WTC11 (cell line): Measurements from ENCODE around the gene MAP2K1. TPM values are rescaled to one million over a fixed set of nuclear protein-coding genes. Genes with fewer than 3 reads are reported as not detected.

Source experiments
- ATAC-seq: fragments of 200-7000 bp; cut with Tn5 transposase; 2 replicates; pipeline ENCODE4 v1.10.0; 2021; ENCODE audit warnings: mild to moderate bottlenecking, moderate library complexity
- CTCF ChIA-PET: fragments of 300-600 bp; sonication (Branson Sonifier 250); formaldehyde crosslinking; loops from one replicate; lab custom pipeline; 2021; ENCODE audit warnings: antibody characterized with exemption; lab: Charles Lee
- POLR2A ChIA-PET: fragments of 350-600 bp; sonication (Branson Sonifier 250); formaldehyde crosslinking; loops from one replicate; lab custom pipeline; 2021; ENCODE audit warnings: antibody characterized with exemption; lab: Charles Lee
- DNase-seq: peaks from one replicate; pipeline ENCODE4 v3.0.0; 2021; ENCODE audit warnings: low spot score
- H3K27ac Mint-ChIP-seq: 2 replicates; pipeline ENCODE4 v1.8.0; 2021; ENCODE audit warnings: mixed read lengths
- H3K27me3 Mint-ChIP-seq: 2 replicates; pipeline ENCODE4 v1.8.0; 2021; ENCODE audit warnings: low read depth, mild to moderate bottlenecking, moderate library complexity, mixed read lengths
- H3K36me3 Mint-ChIP-seq: 2 replicates; pipeline ENCODE4 v1.8.0; 2021; ENCODE audit warnings: mixed read lengths
- H3K4me1 Mint-ChIP-seq: 2 replicates; pipeline ENCODE4 v1.8.0; 2022; ENCODE audit warnings: mixed read lengths
- H3K4me3 Mint-ChIP-seq: 2 replicates; pipeline ENCODE4 v1.8.0; 2021; ENCODE audit warnings: mild to moderate bottlenecking, moderate library complexity, mixed read lengths
- H3K9me3 Mint-ChIP-seq: 2 replicates; pipeline ENCODE4 v1.8.0; 2021; ENCODE audit warnings: mixed read lengths
- ATF1 ChIP-seq: sonication (generic); formaldehyde crosslinking; IDR thresholded peaks from 2 replicates; pipeline ENCODE4 v1.8.1; 2023; ENCODE audit warnings: mild to moderate bottlenecking, moderate library complexity, missing genetic modification reagents
- CREM ChIP-seq: sonication (generic); formaldehyde crosslinking; IDR thresholded peaks from 2 replicates; pipeline ENCODE4 v1.8.1; 2022; ENCODE audit warnings: mild to moderate bottlenecking, missing genetic modification reagents, moderate library complexity
- EMX1 ChIP-seq: fragments of 250-450 bp; sonication (Bioruptor Pico); IDR thresholded peaks from 2 replicates; pipeline ENCODE4 v1.8.0; 2021; ENCODE audit warnings: mild to moderate bottlenecking
- NR3C1 ChIP-seq: sonication (generic); formaldehyde crosslinking; conservative IDR thresholded peaks from 2 replicates; pipeline ENCODE4 v1.8.1; 2023; ENCODE audit warnings: low read depth, mild to moderate bottlenecking, missing genetic modification reagents
- OVOL2 ChIP-seq: fragments of 250-450 bp; sonication (Bioruptor Pico); IDR thresholded peaks from 2 replicates; pipeline ENCODE4 v1.9.0; 2021; ENCODE audit warnings: mild to moderate bottlenecking, borderline replicate concordance
- TEAD4 ChIP-seq: sonication (generic); formaldehyde crosslinking; IDR thresholded peaks from 2 replicates; pipeline ENCODE4 v1.8.0; 2022; ENCODE audit warnings: mild to moderate bottlenecking, missing genetic modification reagents
- ZNF219 ChIP-seq: sonication (generic); formaldehyde crosslinking; IDR thresholded peaks from 2 replicates; pipeline ENCODE4 v1.8.0; 2023; ENCODE audit warnings: missing genetic modification reagents, mild to moderate bottlenecking, borderline replicate concordance
- ZNF423 ChIP-seq: fragments of 250-450 bp; sonication (Bioruptor Pico); IDR thresholded peaks from 2 replicates; pipeline ENCODE4 v2.1.2; 2022; ENCODE audit warnings: mild to moderate bottlenecking, moderate library complexity
- total RNA-seq: library from RNA; stranded (reverse); gene quantifications from 3 replicates; pipeline ENCODE4 v1.2.3, GENCODE V29; 2021
- TF ChIP-seq, protein P1 (sequence below): sonication (generic); formaldehyde crosslinking; IDR thresholded peaks from 2 replicates; pipeline ENCODE4 v1.8.0; 2023; ENCODE audit warnings: mild to moderate bottlenecking, missing genetic modification reagents
- TF ChIP-seq, protein P2 (sequence below): fragments of 250-450 bp; sonication (Bioruptor Pico); IDR thresholded peaks from 2 replicates; pipeline ENCODE4 v1.9.0; 2021; ENCODE audit warnings: mild to moderate bottlenecking
- TF ChIP-seq, protein P3 (sequence below): sonication (generic); formaldehyde crosslinking; IDR thresholded peaks from 2 replicates; pipeline ENCODE4 v1.8.0; 2022; ENCODE audit warnings: missing genetic modification reagents
- TF ChIP-seq, protein P4 (sequence below): sonication (generic); formaldehyde crosslinking; IDR thresholded peaks from 2 replicates; pipeline ENCODE4 v1.8.1; 2022; ENCODE audit warnings: mild to moderate bottlenecking, moderate library complexity, missing genetic modification reagents
- TF ChIP-seq, protein P5 (sequence below): fragments of 250-450 bp; sonication (Bioruptor Pico); IDR thresholded peaks from 2 replicates; pipeline ENCODE4 v2.1.2; 2022; ENCODE audit warnings: mild to moderate bottlenecking, moderate library complexity
- TF ChIP-seq, protein P6 (sequence below): sonication (generic); formaldehyde crosslinking; IDR thresholded peaks from 2 replicates; pipeline ENCODE4 v1.8.0; 2022; ENCODE audit warnings: mild to moderate bottlenecking, missing genetic modification reagents
- TF ChIP-seq, protein P7 (sequence below): sonication (generic); formaldehyde crosslinking; IDR thresholded peaks from 2 replicates; pipeline ENCODE4 v1.8.1; 2023; ENCODE audit warnings: mild to moderate bottlenecking, missing genetic modification reagents, moderate library complexity
- TF ChIP-seq, protein P8 (sequence below): sonication (generic); formaldehyde crosslinking; IDR thresholded peaks from 2 replicates; pipeline ENCODE4 v1.8.0; 2023; ENCODE audit warnings: missing genetic modification reagents, mild to moderate bottlenecking, borderline replicate concordance

The MAP2K1 gene
- total RNA-seq, 1 experiment from 2014 or later: 93.0 TPM

DNA sequence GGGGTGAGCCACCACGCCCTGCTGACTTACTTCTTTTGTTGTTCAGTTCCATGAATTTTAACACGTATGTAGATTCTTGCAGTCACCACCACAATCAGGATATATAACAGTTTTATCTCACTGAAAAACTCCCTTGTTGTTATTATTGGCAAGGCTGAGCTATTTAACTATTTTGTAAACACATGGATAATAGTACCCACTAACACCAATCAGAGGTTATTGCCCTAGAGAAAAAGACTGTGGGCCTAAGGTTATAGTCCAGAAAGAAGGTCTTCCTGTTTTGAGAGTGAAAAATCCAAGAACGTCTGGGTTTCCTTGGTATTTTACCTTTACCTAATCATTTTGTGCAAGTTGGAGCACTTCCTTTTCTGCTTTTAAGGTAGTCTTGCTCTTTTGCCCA is 127.9 kb downstream of the MAP2K1 start (continued):
- TF ChIP-seq, protein P1, sequence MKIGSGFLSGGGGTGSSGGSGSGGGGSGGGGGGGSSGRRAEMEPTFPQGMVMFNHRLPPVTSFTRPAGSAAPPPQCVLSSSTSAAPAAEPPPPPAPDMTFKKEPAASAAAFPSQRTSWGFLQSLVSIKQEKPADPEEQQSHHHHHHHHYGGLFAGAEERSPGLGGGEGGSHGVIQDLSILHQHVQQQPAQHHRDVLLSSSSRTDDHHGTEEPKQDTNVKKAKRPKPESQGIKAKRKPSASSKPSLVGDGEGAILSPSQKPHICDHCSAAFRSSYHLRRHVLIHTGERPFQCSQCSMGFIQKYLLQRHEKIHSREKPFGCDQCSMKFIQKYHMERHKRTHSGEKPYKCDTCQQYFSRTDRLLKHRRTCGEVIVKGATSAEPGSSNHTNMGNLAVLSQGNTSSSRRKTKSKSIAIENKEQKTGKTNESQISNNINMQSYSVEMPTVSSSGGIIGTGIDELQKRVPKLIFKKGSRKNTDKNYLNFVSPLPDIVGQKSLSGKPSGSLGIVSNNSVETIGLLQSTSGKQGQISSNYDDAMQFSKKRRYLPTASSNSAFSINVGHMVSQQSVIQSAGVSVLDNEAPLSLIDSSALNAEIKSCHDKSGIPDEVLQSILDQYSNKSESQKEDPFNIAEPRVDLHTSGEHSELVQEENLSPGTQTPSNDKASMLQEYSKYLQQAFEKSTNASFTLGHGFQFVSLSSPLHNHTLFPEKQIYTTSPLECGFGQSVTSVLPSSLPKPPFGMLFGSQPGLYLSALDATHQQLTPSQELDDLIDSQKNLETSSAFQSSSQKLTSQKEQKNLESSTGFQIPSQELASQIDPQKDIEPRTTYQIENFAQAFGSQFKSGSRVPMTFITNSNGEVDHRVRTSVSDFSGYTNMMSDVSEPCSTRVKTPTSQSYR (CRISPR knock-in tag): no peak
- TF ChIP-seq NR3C1 (CRISPR knock-in tag): no peak
- TF ChIP-seq, protein P2, sequence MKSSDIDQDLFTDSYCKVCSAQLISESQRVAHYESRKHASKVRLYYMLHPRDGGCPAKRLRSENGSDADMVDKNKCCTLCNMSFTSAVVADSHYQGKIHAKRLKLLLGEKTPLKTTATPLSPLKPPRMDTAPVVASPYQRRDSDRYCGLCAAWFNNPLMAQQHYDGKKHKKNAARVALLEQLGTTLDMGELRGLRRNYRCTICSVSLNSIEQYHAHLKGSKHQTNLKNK (CRISPR knock-in tag): no peak
- no peak for TF ChIP-seq ZNF423 (CRISPR knock-in tag)
- no peak for TF ChIP-seq ZNF219 (CRISPR knock-in tag)

DNA sequence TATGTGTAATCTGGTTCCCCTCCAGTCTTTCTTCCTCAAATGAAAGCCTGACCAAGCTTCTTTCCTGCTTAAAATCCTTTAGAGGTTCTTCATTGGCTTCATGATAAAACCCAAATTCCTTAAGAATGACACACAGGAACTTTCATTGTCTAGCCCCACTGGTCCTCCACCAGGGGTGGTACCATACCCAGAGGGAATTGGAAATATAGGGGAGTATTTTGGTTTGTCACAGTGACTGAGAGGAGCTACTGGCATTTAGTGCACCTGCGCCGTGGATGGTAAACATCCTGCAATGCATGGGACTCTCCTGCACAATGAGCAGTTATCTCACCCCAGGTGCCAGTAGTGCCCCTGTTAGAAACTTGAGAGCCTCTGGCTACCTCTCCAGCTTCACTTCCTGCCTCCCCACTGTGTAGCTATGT is 129.2 kb downstream of the MAP2K1 start:
- Mint-ChIP-seq H3K4me1 (peaks cover 12% of the 10 kb centered on the region), H3K9me3 (no peaks in the 10 kb centered on the region), H3K27ac (peak overlapping the region; percentile 13; the same call in 1 of the 2 replicates), H3K27me3 (no peaks in the 10 kb centered on the region), H3K36me3 (peaks cover 41% of the 10 kb centered on the region), H3K4me3 (no peak overlapping the region)
- DNase-seq: no peak
- TF ChIP-seq, protein P3, sequence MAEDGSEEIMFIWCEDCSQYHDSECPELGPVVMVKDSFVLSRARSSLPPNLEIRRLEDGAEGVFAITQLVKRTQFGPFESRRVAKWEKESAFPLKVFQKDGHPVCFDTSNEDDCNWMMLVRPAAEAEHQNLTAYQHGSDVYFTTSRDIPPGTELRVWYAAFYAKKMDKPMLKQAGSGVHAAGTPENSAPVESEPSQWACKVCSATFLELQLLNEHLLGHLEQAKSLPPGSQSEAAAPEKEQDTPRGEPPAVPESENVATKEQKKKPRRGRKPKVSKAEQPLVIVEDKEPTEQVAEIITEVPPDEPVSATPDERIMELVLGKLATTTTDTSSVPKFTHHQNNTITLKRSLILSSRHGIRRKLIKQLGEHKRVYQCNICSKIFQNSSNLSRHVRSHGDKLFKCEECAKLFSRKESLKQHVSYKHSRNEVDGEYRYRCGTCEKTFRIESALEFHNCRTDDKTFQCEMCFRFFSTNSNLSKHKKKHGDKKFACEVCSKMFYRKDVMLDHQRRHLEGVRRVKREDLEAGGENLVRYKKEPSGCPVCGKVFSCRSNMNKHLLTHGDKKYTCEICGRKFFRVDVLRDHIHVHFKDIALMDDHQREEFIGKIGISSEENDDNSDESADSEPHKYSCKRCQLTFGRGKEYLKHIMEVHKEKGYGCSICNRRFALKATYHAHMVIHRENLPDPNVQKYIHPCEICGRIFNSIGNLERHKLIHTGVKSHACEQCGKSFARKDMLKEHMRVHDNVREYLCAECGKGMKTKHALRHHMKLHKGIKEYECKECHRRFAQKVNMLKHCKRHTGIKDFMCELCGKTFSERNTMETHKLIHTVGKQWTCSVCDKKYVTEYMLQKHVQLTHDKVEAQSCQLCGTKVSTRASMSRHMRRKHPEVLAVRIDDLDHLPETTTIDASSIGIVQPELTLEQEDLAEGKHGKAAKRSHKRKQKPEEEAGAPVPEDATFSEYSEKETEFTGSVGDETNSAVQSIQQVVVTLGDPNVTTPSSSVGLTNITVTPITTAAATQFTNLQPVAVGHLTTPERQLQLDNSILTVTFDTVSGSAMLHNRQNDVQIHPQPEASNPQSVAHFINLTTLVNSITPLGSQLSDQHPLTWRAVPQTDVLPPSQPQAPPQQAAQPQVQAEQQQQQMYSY (CRISPR knock-in tag): no peak
- no peak for TF ChIP-seq CREM
- TF ChIP-seq, protein P4, sequence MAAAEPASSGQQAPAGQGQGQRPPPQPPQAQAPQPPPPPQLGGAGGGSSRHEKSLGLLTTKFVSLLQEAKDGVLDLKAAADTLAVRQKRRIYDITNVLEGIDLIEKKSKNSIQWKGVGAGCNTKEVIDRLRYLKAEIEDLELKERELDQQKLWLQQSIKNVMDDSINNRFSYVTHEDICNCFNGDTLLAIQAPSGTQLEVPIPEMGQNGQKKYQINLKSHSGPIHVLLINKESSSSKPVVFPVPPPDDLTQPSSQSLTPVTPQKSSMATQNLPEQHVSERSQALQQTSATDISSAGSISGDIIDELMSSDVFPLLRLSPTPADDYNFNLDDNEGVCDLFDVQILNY (CRISPR knock-in tag): no peak
- TF ChIP-seq, protein P5, sequence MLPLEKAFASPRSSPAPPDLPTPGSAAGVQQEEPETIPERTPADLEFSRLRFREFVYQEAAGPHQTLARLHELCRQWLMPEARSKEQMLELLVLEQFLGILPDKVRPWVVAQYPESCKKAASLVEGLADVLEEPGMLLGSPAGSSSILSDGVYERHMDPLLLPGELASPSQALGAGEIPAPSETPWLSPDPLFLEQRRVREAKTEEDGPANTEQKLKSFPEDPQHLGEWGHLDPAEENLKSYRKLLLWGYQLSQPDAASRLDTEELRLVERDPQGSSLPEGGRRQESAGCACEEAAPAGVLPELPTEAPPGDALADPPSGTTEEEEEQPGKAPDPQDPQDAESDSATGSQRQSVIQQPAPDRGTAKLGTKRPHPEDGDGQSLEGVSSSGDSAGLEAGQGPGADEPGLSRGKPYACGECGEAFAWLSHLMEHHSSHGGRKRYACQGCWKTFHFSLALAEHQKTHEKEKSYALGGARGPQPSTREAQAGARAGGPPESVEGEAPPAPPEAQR: no peak
- no peak for TF ChIP-seq TEAD4 (CRISPR knock-in tag)
- TF ChIP-seq, protein P6, sequence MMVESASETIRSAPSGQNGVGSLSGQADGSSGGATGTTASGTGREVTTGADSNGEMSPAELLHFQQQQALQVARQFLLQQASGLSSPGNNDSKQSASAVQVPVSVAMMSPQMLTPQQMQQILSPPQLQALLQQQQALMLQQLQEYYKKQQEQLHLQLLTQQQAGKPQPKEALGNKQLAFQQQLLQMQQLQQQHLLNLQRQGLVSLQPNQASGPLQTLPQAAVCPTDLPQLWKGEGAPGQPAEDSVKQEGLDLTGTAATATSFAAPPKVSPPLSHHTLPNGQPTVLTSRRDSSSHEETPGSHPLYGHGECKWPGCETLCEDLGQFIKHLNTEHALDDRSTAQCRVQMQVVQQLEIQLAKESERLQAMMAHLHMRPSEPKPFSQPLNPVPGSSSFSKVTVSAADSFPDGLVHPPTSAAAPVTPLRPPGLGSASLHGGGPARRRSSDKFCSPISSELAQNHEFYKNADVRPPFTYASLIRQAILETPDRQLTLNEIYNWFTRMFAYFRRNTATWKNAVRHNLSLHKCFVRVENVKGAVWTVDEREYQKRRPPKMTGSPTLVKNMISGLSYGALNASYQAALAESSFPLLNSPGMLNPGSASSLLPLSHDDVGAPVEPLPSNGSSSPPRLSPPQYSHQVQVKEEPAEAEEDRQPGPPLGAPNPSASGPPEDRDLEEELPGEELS (CRISPR knock-in tag): 0 out of 2 replicates have a peak, but pooled peaks have one; percentile 16
- ATAC-seq: peak; percentile 67
- CTCF ChIA-PET: interaction anchor here (1.3 kb wide), 1 partner anchor 18 kb away, joined by 4 read pairs; the partner anchor contains the start of gene SNAPC5
- POLR2A ChIA-PET: no interaction called here

DNA sequence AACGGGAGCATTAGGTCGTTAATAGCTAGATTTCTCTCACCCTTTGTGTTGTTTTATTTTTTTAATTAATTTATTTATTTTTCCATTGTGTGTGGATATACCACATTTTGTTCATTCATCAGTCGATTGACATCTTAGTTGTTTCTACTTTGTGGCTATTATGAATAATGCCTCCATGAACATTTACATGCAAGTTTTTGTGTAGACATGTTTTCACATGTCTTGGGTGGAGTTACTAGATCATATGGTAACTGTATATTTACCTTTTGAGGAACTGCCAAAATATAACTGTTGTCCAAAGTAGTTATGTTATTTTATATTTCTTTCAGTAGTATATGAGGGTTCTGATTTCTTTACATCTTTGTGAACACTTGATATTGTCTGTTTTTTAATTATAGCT is 137.2 kb downstream of the MAP2K1 start:
- no peak for DNase-seq
- ATAC-seq: no peak
- CTCF ChIA-PET: interaction anchor here (1.0 kb wide), 1 partner anchor 40 kb away, joined by 3 read pairs; no protein-coding TSS in a partner anchor
- no peaks in the 10 kb centered on the region for H3K9me3 Mint-ChIP-seq
- POLR2A ChIA-PET: no interaction called here
- no peaks in the 10 kb centered on the region for H3K27me3 Mint-ChIP-seq
- H3K27ac Mint-ChIP-seq: no peak overlapping the region
- no peaks in the 10 kb centered on the region for H3K4me1 Mint-ChIP-seq
- H3K4me3 Mint-ChIP-seq: no peak overlapping the region
- H3K36me3 Mint-ChIP-seq: peaks cover 30% of the 10 kb centered on the region
- TF ChIP-seq, protein P7, sequence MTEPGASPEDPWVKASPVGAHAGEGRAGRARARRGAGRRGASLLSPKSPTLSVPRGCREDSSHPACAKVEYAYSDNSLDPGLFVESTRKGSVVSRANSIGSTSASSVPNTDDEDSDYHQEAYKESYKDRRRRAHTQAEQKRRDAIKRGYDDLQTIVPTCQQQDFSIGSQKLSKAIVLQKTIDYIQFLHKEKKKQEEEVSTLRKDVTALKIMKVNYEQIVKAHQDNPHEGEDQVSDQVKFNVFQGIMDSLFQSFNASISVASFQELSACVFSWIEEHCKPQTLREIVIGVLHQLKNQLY (CRISPR knock-in tag): no peak
- TF ChIP-seq, protein P8, sequence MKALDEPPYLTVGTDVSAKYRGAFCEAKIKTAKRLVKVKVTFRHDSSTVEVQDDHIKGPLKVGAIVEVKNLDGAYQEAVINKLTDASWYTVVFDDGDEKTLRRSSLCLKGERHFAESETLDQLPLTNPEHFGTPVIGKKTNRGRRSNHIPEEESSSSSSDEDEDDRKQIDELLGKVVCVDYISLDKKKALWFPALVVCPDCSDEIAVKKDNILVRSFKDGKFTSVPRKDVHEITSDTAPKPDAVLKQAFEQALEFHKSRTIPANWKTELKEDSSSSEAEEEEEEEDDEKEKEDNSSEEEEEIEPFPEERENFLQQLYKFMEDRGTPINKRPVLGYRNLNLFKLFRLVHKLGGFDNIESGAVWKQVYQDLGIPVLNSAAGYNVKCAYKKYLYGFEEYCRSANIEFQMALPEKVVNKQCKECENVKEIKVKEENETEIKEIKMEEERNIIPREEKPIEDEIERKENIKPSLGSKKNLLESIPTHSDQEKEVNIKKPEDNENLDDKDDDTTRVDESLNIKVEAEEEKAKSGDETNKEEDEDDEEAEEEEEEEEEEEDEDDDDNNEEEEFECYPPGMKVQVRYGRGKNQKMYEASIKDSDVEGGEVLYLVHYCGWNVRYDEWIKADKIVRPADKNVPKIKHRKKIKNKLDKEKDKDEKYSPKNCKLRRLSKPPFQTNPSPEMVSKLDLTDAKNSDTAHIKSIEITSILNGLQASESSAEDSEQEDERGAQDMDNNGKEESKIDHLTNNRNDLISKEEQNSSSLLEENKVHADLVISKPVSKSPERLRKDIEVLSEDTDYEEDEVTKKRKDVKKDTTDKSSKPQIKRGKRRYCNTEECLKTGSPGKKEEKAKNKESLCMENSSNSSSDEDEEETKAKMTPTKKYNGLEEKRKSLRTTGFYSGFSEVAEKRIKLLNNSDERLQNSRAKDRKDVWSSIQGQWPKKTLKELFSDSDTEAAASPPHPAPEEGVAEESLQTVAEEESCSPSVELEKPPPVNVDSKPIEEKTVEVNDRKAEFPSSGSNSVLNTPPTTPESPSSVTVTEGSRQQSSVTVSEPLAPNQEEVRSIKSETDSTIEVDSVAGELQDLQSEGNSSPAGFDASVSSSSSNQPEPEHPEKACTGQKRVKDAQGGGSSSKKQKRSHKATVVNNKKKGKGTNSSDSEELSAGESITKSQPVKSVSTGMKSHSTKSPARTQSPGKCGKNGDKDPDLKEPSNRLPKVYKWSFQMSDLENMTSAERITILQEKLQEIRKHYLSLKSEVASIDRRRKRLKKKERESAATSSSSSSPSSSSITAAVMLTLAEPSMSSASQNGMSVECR (CRISPR knock-in tag): no peak
- TF ChIP-seq OVOL2 (CRISPR knock-in tag): no peak
- no peak for TF ChIP-seq ATF1 (CRISPR knock-in tag)
- no peak for TF ChIP-seq EMX1 (CRISPR knock-in tag)
